PFSK-1 (cell line): ENCODE data around the gene MYOF.

ENCODE experiments used
- FOXP2 ChIP-seq: optimal IDR thresholded peaks from 2 replicates; pipeline ENCODE3; 2011; ENCODE audit warnings: borderline replicate concordance, control low read depth, inconsistent platforms; ENCODE audit not compliant: insufficient read depth; ENCODE audit errors: extremely low read length, extremely low read depth
- POLR2AphosphoS5 ChIP-seq: IDR thresholded peaks from 2 replicates; pipeline ENCODE4 v1.6.1; 2012; ENCODE audit warnings: low read depth, mild to moderate bottlenecking, control low read depth, low read length, moderate library complexity
- SIN3A ChIP-seq: IDR thresholded peaks from 2 replicates; pipeline ENCODE4 v1.6.1; 2012; ENCODE audit warnings: mild to moderate bottlenecking, low read length, moderate library complexity, borderline replicate concordance; ENCODE audit not compliant: insufficient read depth
- TAF1 ChIP-seq: IDR thresholded peaks from 2 replicates; pipeline ENCODE4 v1.6.1; 2012; ENCODE audit warnings: low read length, control low read depth, borderline replicate concordance; ENCODE audit not compliant: insufficient read depth
- TF ChIP-seq, protein P1 (sequence below), 2 experiments: IDR thresholded peaks; 2 replicates each; pipeline versions ENCODE4 v1.6.1 to v1.8.0; 2011 to 2012; ENCODE audit warnings: low read depth in 2 of 2, low read length in 2 of 2, control low read depth in 1 of 2, inconsistent platforms in 1 of 2, mild to moderate bottlenecking in 1 of 2, moderate library complexity in 1 of 2; ENCODE audit not compliant: insufficient read depth in 1 of 2

Gene MYOF

DNA sequence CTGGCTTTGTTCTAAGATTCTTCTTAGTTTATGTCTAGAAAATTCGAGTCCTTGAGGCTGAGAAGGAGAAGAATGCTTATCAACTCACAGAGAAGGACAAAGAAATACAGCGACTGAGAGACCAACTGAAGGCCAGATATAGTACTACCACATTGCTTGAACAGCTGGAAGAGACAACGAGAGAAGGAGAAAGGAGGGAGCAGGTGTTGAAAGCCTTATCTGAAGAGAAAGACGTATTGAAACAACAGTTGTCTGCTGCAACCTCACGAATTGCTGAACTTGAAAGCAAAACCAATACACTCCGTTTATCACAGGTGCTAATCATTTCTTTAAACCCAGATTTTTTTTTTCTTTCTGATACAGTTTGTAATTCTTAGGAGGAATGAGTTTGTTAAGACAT lies 20.9 kb upstream of the MYOF start:
- TF ChIP-seq, protein P1, sequence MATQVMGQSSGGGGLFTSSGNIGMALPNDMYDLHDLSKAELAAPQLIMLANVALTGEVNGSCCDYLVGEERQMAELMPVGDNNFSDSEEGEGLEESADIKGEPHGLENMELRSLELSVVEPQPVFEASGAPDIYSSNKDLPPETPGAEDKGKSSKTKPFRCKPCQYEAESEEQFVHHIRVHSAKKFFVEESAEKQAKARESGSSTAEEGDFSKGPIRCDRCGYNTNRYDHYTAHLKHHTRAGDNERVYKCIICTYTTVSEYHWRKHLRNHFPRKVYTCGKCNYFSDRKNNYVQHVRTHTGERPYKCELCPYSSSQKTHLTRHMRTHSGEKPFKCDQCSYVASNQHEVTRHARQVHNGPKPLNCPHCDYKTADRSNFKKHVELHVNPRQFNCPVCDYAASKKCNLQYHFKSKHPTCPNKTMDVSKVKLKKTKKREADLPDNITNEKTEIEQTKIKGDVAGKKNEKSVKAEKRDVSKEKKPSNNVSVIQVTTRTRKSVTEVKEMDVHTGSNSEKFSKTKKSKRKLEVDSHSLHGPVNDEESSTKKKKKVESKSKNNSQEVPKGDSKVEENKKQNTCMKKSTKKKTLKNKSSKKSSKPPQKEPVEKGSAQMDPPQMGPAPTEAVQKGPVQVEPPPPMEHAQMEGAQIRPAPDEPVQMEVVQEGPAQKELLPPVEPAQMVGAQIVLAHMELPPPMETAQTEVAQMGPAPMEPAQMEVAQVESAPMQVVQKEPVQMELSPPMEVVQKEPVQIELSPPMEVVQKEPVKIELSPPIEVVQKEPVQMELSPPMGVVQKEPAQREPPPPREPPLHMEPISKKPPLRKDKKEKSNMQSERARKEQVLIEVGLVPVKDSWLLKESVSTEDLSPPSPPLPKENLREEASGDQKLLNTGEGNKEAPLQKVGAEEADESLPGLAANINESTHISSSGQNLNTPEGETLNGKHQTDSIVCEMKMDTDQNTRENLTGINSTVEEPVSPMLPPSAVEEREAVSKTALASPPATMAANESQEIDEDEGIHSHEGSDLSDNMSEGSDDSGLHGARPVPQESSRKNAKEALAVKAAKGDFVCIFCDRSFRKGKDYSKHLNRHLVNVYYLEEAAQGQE (IDR thresholded peaks at IDR 0.05; ENCODE audit: insufficient read depth in 1 of 2, low read depth in 2 of 2, low read length in 2 of 2), result no peak
- TF ChIP-seq FOXP2 (no peak), TAF1 (no peak), POLR2AphosphoS5 (no peak), SIN3A (no peak)

DNA sequence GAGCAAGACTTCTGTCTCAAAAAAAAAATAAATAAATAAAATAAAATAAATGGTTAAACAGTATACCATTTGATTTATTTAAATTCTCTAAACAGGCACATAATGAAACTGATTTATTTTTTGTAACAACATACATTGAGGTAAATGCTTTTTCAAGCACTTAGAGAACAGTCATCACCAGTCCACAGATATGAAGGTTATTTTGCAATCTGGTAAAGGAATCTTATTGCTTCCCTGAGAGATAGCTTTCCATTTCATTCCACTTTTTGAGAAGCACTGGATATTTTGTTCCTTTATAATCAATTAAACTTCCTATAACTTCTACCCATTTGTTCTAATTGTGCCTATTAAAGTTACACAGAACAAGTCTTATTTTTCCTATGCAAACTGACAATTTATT lies 19.5 kb upstream of the MYOF start:
- TF ChIP-seq SIN3A, result no peak
- no peak for TF ChIP-seq POLR2AphosphoS5
- TF ChIP-seq TAF1, result no peak
- TF ChIP-seq, protein P1 (IDR thresholded peaks at IDR 0.05; ENCODE audit: insufficient read depth in 1 of 2, low read depth in 2 of 2, low read length in 2 of 2), result no peak
- TF ChIP-seq FOXP2, result no peak

DNA sequence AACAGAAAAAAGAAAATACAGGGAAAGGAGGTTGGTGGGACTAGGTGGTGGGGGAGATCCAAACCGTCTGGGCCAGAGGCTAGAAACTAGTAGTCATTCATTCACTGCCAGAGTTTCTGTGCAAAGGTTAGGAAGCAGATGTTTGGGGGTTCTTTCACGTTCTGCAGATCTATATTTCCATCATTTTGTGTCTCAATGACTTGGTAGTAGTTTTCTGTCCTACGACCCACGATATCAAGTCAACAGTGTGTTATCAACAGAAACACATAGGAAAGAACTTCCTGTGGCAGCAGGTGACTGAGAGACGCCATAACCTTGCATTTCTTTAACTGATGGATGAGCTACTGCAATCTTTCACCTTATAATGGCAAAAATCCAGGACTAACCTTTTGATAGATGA lies 16.0 kb upstream of the MYOF start:
- TF ChIP-seq FOXP2 (no peak), SIN3A (no peak), POLR2AphosphoS5 (no peak), TAF1 (no peak)
- TF ChIP-seq, protein P1 (IDR thresholded peaks at IDR 0.05; ENCODE audit: insufficient read depth in 1 of 2, low read depth in 2 of 2, low read length in 2 of 2), result no peak

DNA sequence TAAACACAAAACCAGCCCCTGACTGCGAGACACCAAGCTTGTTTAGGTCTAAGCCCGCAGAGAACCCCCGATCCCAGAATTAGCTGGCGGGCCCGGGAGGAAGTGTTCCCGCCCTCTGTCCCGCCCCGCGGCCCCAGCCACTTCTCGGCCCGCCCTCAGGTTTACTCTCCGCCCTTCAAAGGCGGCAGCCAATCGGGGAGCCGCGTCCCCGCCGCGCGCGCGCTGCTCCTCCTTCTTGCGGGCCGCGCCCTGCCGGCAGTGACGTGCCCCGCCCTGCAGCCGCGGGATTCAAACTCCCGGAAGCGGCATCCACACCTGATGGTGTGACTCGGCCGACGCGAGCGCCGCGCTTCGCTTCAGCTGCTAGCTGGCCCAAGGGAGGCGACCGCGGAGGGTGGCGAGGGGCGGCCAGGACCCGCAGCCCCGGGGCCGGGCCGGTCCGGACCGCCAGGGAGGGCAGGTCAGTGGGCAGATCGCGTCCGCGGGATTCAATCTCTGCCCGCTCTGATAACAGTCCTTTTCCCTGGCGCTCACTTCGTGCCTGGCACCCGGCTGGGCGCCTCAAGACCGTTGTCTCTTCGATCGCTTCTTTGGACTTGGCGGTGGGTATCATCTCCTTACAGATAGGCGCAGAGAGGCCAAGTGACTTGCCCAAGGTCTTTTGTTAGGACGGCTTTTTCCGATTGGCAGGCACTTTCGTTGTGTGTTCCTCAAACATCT lies 14.3 kb upstream of the MYOF start, which contains the start of gene CEP55:
CEP55 (plus strand) TSS at position 291 of the 720 bp plus-strand sequence. CDS start 3,440 bp downstream, outside the sequence.
- TF ChIP-seq POLR2AphosphoS5, result peak; percentile 68
- peak; percentile 97 for TF ChIP-seq SIN3A
- TF ChIP-seq TAF1, result peak; percentile 58; the same call in 1 of the 2 replicates
- peak; percentile 82 for TF ChIP-seq FOXP2
- TF ChIP-seq, protein P1 (IDR thresholded peaks at IDR 0.05; ENCODE audit: insufficient read depth in 1 of 2, low read depth in 2 of 2, low read length in 2 of 2), result no peak

DNA sequence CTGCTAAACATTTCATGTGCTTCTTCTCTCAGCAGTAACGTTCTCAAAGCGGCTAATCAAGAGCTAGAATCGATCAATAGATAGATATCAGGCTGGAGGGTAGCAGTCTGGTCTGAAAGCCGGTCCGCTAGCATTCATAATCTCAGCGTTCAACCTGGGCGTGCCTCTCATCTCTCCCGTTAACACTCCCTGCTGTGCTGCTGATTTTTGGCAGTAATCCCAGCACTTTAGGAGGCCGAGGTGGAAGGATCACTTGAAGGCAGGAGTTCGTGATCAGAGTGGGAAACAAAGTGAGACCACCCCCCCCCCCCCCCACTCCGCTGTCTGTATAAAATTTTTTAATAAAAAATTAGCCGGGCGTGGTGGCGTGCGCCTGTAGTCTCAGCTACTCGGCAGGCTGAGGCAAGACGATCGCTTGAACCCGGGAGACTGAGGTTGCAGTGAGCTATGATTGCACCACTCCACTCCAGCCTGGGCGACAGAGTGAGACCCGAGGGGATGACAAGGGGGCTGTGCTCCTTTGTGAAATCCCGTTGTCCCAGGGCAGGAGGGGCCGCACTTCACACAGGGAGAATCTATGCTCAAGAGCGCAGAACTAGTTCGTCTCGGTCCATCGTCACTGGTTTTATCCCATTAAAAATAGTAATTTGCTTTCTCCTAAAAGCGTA lies 13.7 kb upstream of the MYOF start:
- TF ChIP-seq, protein P1 (IDR thresholded peaks at IDR 0.05; ENCODE audit: insufficient read depth in 1 of 2, low read depth in 2 of 2, low read length in 2 of 2), result no peak
- TF ChIP-seq FOXP2 (no peak), TAF1 (no peak), POLR2AphosphoS5 (no peak), SIN3A (no peak)
